C1 segment of cervical spinal cord (tissue), 14 donors: ENCODE results near the gene COPS7B.
A peak's percentile ranks its signal among the peaks of the same experiment; 100 is the strongest.

Experiments used
- DNase-seq, 14 donors: peaks; one replicate each; lab custom pipeline; 2025; lab: John Stamatoyannopoulos, UW

Gene COPS7B

DNA sequence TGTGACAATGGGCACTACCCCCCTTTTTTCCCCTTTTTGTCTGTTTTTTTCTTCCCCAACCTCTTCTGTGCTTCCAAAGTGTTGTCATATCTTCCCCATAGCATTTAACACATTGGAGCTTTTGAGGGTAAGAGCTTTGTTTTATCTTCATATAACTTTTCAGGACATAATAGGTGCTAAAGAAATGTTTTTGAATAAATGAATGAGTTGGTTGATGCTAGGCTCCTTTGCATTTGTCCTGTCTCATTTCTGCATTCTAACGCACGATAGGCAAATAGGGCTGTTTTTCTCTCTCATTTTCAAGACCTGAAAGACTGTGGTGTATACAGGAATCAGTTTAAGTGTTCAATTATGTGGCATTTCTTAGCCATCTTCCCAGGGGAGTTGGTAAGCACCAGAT, 832 bp upstream of the COPS7B start:
- DNase-seq, result no peak

DNA sequence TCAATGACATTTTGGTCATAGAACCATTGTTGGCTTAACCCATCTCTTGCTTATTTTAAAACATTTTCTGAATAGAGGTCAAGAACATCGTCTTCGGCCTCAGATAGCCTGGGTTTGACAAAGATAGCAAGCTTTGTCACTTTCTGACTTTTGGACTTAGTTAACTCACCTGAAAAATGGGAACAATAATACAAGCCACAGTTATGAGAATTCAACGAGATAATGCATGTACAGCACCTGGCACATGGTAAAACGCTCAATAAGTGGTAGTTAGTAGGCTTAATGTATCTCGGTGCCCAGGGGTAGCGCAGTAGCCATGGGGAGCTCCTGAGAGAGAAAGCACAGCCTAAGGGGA, 446 bp upstream of the COPS7B start:
- no peak for DNase-seq

GRCh38 chr2:231786917-231787292, 660 bp downstream of the COPS7B start:
- DNase-seq, result no peak

GRCh38 chr2:231791107-231791506, 4.9 kb downstream of the COPS7B start:
- no peak for DNase-seq

DNA sequence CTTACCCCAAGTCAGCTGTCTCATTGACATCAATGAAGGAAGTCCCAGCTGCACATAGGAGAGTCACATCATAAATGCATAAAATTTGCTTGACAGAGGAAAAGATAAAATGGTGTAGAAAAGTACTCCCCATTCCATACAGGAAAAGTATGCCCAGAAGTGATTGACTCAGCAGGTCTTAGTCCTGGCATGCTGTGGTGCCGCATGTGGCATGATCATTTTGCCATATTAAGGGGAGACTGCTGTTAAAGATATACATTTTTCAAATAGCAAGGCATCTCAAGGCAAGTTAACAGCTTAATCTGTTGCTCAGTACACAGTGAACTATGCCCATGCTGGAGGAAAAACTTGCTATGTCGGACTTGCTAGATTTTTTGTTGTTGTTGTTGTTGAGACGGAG, 8.1 kb downstream of the COPS7B start:
- no peak for DNase-seq

DNA sequence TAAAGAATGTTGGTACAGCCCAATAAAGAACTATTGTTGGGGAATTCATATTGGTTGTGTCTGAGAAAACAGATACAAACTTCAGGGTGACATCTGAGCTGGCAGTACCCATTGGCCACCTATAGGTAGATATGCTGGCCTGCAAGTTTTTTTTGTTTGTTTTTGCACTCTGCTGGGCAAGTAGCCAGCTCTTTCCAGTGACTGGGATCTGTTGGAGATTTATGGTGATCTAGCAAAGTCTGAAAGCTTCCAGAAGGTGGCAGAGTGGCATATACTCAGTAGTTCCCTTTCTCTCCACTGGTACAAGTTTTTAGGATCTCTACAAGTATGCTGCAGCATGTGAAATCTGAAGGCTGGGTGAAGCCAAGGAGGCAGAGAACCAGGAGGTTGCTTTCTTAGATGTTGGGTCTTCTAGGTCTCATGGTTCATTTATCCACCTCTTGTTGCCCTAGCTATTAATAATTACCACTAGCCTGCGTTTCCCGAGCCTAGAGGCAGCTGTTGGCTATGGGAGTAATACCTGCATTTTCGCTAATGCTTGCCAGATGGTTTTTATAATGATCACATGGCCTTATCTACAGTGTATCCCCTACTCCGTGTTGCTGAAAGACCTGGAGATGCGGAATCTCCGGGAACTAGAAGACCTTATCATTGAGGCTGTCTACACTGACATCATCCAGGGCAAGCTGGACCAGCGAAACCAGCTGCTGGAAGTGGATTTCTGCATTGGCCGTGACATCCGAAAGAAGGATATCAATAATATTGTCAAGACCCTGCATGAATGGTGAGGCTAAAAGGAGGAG, 9.5 kb downstream of the COPS7B start:
- peak in 1 of 14 donors; percentile 12 for DNase-seq

- no peak for DNase-seq
Observed at GRCh38 chr2:231800493-231801091, 14.3 kb downstream of the COPS7B start.

DNA sequence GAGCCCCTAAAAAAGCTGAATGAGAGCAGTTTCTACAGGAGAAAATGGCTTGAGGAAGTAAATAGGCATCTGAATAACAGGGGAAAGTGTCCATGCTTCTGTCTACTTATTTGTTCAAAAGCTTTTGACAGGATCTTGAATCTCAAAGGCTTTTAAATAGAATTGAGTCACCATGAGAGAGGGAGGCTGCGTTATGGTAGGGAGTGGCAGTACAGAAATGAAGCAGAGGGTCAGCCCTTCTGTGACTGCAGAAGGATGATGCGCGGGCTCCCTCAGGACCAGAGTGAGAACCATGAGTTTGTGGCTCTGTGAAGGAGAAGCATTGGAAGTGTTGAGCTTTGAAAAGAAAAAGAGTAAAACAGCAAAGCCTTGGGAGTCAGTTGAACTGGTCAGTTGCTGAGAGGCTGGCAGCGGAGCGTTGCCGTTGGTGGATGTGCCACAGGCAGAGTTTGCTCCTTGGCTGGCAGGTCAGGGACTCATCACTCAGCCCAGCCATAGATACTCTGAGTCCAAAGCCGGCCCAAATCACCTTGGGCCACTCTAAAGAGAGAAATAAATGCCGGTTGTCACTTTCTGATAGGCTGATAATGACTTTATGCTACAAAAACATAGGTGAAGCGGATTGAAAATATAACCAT, 17.4 kb downstream of the COPS7B start:
- DNase-seq, result no peak

DNA sequence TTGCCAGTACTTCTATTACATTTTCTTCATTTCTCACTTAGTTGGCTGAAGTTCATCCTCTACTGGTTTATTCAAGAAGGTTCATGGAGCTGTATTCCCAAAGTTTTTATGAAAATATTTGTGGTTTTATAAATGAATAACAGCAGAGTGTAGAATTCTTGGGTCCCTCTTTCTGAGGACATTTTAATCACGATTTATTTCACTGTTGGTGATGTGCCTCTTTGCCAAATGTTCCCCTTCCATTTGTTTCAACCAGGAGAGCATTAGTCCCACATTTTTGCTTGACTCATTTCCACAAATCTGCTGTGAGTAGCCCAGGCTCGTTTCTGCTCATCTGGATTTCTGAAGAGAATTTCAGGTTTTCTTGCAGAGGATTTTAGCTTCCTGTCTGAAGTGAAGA, 20.8 kb downstream of the COPS7B start:
- DNase-seq, result no peak

- DNase-seq, result no peak
Observed at GRCh38 chr2:231810905-231811304, 24.7 kb downstream of the COPS7B start.

GRCh38 chr2:231816327-231817026, 30.2 kb downstream of the COPS7B start:
- no peak for DNase-seq

DNA sequence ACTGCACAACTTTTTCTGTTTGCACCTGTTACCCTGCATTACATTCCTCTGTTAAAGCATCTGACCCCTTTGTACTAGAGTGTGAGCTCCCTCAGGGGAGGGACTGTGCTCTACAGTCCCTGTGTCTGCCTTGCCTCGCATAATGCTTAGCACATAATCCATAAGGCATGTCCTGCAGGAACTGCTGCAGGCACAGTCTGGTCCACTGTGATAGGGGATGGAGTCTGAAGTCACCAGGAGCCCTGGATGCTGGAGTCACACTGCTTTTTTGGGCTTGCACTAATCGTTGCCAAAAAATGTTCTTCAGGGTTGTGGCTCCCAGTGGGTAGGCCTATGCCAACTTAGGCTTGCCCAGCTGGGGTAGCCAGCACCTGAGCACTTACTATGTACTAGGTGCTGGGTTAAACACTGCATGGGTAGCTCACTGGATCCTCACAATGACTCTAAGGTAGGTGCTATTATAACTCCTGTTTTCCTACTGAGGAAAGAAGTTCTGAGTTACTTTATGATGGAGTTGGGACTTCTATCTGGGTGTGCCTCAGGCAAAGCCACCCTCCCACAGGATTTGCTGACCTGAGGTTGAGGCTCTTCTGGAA, 33.3 kb downstream of the COPS7B start:
- DNase-seq, result no peak

DNA sequence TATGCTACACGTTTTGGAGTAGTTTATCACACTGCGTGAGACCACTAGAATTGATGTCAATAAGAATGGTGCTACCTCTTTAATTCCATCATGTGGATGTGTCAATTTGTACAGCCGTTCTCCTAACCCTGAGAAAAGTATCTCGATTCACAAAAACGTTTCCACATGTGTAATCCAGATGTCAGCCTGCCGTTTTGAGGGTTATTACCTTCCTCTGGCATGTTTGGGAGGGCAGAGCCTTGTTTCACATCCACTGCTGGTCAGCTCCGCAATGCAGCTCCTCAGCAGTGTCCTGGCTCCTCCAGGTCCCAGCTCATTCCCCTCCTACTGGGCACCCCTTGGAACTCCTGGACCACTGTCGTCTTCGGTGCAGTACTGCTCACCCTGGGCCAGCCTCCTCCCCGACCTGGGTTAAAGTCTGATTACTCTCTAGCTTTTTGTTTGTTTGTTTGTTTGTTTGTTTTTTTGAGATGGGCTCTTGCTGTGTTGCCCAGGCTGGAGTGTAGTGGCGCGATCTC, 34.6 kb downstream of the COPS7B start:
- DNase-seq, result no peak

- DNase-seq, result no peak
Observed at GRCh38 chr2:231821908-231822307, 35.7 kb downstream of the COPS7B start.

DNA sequence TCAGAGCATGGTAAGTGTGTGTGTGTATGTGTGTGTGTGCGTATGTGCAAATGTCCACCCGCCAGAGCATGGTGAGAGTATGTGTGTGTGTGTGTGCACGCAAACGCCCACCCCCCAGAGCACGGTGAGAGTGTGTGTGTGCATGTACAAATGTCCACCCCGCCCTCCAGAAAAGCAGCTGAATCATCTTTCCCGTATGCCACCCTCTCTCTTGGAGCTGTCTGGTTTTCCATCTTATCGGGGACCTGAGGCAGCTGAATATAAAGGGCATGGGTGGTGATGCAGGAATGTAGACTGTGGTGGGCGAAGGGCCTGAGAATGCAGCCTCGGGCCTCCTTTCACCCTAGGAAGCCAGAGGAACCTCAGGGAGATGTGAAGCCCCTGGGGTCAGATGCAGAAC, 66.9 kb downstream of the COPS7B start:
- no peak for DNase-seq

GRCh38 chr2:231854616-231855125, 68.4 kb downstream of the COPS7B start:
- DNase-seq, result no peak

DNA sequence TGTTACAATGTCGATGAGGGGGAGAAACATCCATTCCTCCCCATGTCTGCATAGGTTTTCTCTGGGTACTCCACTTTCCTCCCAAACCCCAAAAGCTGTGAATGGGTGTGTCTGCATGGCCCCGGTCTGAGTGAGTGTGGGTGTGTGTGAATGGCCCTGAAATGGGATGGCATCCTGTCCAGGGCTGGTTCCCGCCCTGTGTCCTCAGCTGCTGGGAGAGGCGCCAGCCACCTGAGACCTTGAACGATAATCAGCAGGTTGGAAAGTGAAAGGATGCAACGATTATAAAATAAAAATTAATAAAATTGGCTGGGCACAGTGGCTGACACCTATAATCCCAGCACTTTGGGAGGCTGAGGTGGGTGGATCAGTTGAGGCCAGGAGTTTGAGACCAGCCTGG, 70.7 kb downstream of the COPS7B start:
- no peak for DNase-seq
